Measurements from ENCODE around the gene MARCHF5.
A peak's percentile ranks its signal among the peaks of the same experiment; 100 is the strongest.

The MARCHF5 gene

GRCh38 chr10:92284112-92284704 is 6.8 kb upstream of the MARCHF5 start:
- H3K4me3 ChIP-seq (ENCODE audit: low read depth in 1 of 2, low read length in 2 of 2) = no peak overlapping the region
- TF ChIP-seq EZH2 (IDR thresholded peaks at IDR 0.05; ENCODE audit: borderline replicate concordance, low read depth, low read length, severe bottlenecking) (no peak), CTCF (IDR thresholded peaks at IDR 0.05; ENCODE audit: borderline replicate concordance, extremely low read depth, low read length, poor library complexity, severe bottlenecking) (no peak)
- no peak overlapping the region for H3K9ac ChIP-seq (ENCODE audit: low read depth, low read length)
- H3K4me1 ChIP-seq (ENCODE audit: insufficient read depth, low read length) = no peaks in the 10 kb centered on the region
- H3K4me2 ChIP-seq (ENCODE audit: insufficient read depth, low read length) = no peak overlapping the region
- H3K36me3 ChIP-seq (ENCODE audit: insufficient read depth, low read length) = no peaks in the 10 kb centered on the region
- no peaks in the 10 kb centered on the region for H3K79me2 ChIP-seq (ENCODE audit: insufficient read depth, low read length)
- no peak for ATAC-seq (ENCODE audit: insufficient read depth, low read depth)
- H3K9me3 ChIP-seq (ENCODE audit: insufficient read depth, low read length, severe bottlenecking) = no peaks in the 10 kb centered on the region
- no peak for DNase-seq
- H2AFZ ChIP-seq (ENCODE audit: low read depth, low read length) = no peak overlapping the region
- no peak overlapping the region for H3K27ac ChIP-seq (ENCODE audit: low read length)
- H3K27me3 ChIP-seq (ENCODE audit: insufficient read depth, low read length, poor library complexity) = no peaks in the 10 kb centered on the region
- H4K20me1 ChIP-seq (ENCODE audit: insufficient read depth, low read length) = no peaks in the 10 kb centered on the region

DNA sequence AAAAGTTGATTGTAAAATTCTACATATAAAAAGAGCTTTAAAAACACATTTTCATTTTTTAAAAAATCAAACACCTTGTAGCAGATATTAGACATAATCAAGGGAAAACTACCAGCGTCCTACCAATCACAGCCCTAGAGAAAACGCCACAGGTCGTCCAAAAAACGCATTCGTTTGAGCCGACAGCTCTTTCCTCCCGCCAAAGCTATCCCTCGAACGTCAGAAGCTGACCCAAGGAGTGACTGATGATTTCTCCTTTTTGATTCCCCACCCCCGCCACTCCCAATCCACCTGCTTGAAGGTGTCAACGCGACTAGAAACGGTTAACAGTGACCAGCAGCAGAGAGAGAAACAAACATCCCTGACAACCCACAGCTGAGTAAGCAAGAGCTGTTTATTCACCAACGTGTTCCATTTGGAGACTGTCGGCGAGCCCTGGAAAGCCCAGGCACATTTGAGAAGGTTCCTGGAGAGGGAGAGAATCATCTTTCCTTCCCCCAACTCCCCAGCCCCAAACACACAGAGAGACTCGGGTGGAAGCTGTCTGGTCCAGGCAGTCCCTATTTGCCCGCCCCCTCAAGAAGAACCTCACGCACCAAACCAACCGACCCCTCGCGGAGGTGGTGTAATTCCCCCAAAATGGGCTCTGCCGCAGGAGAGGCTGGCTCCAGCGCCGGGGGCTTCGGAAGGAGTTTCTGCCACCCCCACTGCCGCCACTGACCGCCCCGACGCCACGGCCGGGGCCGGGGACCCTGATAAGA is 711 bp upstream of the MARCHF5 start:
- H3K9ac ChIP-seq (ENCODE audit: low read depth, low read length) = peak overlapping the region; percentile 87
- DNase-seq (peak; percentile 37), ATAC-seq (ENCODE audit: insufficient read depth, low read depth) (peak; percentile 25)
- no peaks in the 10 kb centered on the region for H3K27me3 ChIP-seq (ENCODE audit: insufficient read depth, low read length, poor library complexity)
- H2AFZ ChIP-seq (ENCODE audit: low read depth, low read length) = peak overlapping the region; percentile 91
- peaks cover 34% of the 10 kb centered on the region for H3K4me1 ChIP-seq (ENCODE audit: insufficient read depth, low read length)
- peaks cover 21% of the 10 kb centered on the region for H3K36me3 ChIP-seq (ENCODE audit: insufficient read depth, low read length)
- H4K20me1 ChIP-seq (ENCODE audit: insufficient read depth, low read length) = peaks cover 9% of the 10 kb centered on the region; the same call in 1 of the 2 replicates
- H3K27ac ChIP-seq (ENCODE audit: low read length) = peak overlapping the region; percentile 41; the same call in 1 of the 2 replicates
- H3K9me3 ChIP-seq (ENCODE audit: insufficient read depth, low read length, severe bottlenecking) = no peaks in the 10 kb centered on the region
- peaks cover 45% of the 10 kb centered on the region for H3K79me2 ChIP-seq (ENCODE audit: insufficient read depth, low read length)
- peak overlapping the region; percentile 95 for H3K4me2 ChIP-seq (ENCODE audit: insufficient read depth, low read length)
- TF ChIP-seq EZH2 (IDR thresholded peaks at IDR 0.05; ENCODE audit: borderline replicate concordance, low read depth, low read length, severe bottlenecking) = no peak
- no peak for TF ChIP-seq CTCF (IDR thresholded peaks at IDR 0.05; ENCODE audit: borderline replicate concordance, extremely low read depth, low read length, poor library complexity, severe bottlenecking)
- H3K4me3 ChIP-seq (ENCODE audit: low read depth in 1 of 2, low read length in 2 of 2) = peak overlapping the region; percentile 79 to 83

- Histone ChIP-seq H3K79me2 (ENCODE audit: insufficient read depth, low read length) (peaks cover 57% of the 10 kb centered on the region), H4K20me1 (ENCODE audit: insufficient read depth, low read length) (peaks cover 12% of the 10 kb centered on the region; the same call in 1 of the 2 replicates), H3K36me3 (ENCODE audit: insufficient read depth, low read length) (peaks cover 21% of the 10 kb centered on the region), H3K9ac (ENCODE audit: low read depth, low read length) (peak overlapping the region; percentile 87), H3K4me3 (ENCODE audit: low read depth in 1 of 2, low read length in 2 of 2) (peak overlapping the region; percentile 79 to 83), H3K27me3 (ENCODE audit: insufficient read depth, low read length, poor library complexity) (no peaks in the 10 kb centered on the region), H3K27ac (ENCODE audit: low read length) (peak overlapping the region; percentile 68), H3K4me2 (ENCODE audit: insufficient read depth, low read length) (peak overlapping the region; percentile 95), H3K4me1 (ENCODE audit: insufficient read depth, low read length) (peaks cover 34% of the 10 kb centered on the region), H3K9me3 (ENCODE audit: insufficient read depth, low read length, severe bottlenecking) (no peaks in the 10 kb centered on the region), H2AFZ (ENCODE audit: low read depth, low read length) (peak overlapping the region; percentile 91)
- ATAC-seq (ENCODE audit: insufficient read depth, low read depth) (no peak), DNase-seq (no peak)
- TF ChIP-seq EZH2 (IDR thresholded peaks at IDR 0.05; ENCODE audit: borderline replicate concordance, low read depth, low read length, severe bottlenecking) (no peak), CTCF (IDR thresholded peaks at IDR 0.05; ENCODE audit: borderline replicate concordance, extremely low read depth, low read length, poor library complexity, severe bottlenecking) (no peak)
Measured at GRCh38 chr10:92291616-92291865, 574 bp downstream of the MARCHF5 start.

All from DND-41 (cell line).